ENCODE measurements around the gene CHST11.
A peak's percentile ranks its signal among the peaks of the same experiment; 100 is the strongest.

The CHST11 gene

GRCh38 chr12:104720339-104721038, 263.7 kb downstream of the CHST11 start:
- CTCF ChIA-PET = interaction anchor here (0.6 kb wide), 1 partner anchor 25 kb away, joined by 5 read pairs; no protein-coding TSS in a partner anchor
- Histone ChIP-seq H3K36me3 (ENCODE audit: control insufficient read depth in 2 of 2, insufficient read depth in 1 of 2, low read length in 2 of 2) (no peaks in the 10 kb centered on the region), H3K4me1 (ENCODE audit: control insufficient read depth, insufficient read depth, low read length) (peaks cover 10% of the 10 kb centered on the region), H3K27ac (ENCODE audit: extremely low read depth, low read depth, low read length) (no peak overlapping the region), H3K4me3 (ENCODE audit: low read depth, low read length) (no peak overlapping the region), H3K9me3 (ENCODE audit: control insufficient read depth, insufficient read depth, low read depth, low read length) (no peaks in the 10 kb centered on the region)
- no peak for TF ChIP-seq ZNF223 (tag by site-specific recombination; IDR thresholded peaks at IDR 0.05)
- no peak for TF ChIP-seq ZBTB6 (tag by site-specific recombination; IDR thresholded peaks at IDR 0.05)
- TF ChIP-seq ZBTB17 (tag by site-specific recombination; IDR thresholded peaks at IDR 0.05) = 0 out of 2 replicates have a peak, but pooled peaks have one; percentile 0
- no peak for TF ChIP-seq ZNF639 (tag by site-specific recombination; IDR thresholded peaks at IDR 0.05)
- POLR2A ChIA-PET = no interaction called here

- no peaks in the 10 kb centered on the region for H3K9me3 ChIP-seq (ENCODE audit: control insufficient read depth, insufficient read depth, low read depth, low read length)
- TF ChIP-seq SCRT2 (tag by site-specific recombination; IDR thresholded peaks at IDR 0.05) (no peak), ZNF23 (tag by site-specific recombination; IDR thresholded peaks at IDR 0.05; ENCODE audit: borderline replicate concordance) (no peak), ZNF324 (tag by site-specific recombination; IDR thresholded peaks at IDR 0.05) (no peak), ZNF19 (tag by site-specific recombination; IDR thresholded peaks at IDR 0.05; ENCODE audit: low read depth) (no peak), SALL2 (tag by site-specific recombination; IDR thresholded peaks at IDR 0.05; ENCODE audit: borderline replicate concordance) (no peak), BCL11B (tag by site-specific recombination; IDR thresholded peaks at IDR 0.05; ENCODE audit: low read depth) (no peak), ZNF214 (tag by site-specific recombination; IDR thresholded peaks at IDR 0.05; ENCODE audit: borderline replicate concordance) (no peak), ZNF561 (tag by site-specific recombination; IDR thresholded peaks at IDR 0.05; ENCODE audit: borderline replicate concordance) (no peak), SP2 (tag by site-specific recombination; IDR thresholded peaks at IDR 0.05) (no peak), ZNF548 (tag by site-specific recombination; IDR thresholded peaks at IDR 0.05) (no peak), ZNF530 (tag by site-specific recombination; IDR thresholded peaks at IDR 0.05; ENCODE audit: low read depth) (no peak), ZNF148 (tag by site-specific recombination; IDR thresholded peaks at IDR 0.05; ENCODE audit: borderline replicate concordance) (no peak), MEIS1 (CRISPR knock-in tag; IDR thresholded peaks at IDR 0.05; ENCODE audit: borderline replicate concordance) (no peak), ZNF350 (tag by site-specific recombination; IDR thresholded peaks at IDR 0.05) (no peak)
- H3K4me1 ChIP-seq (ENCODE audit: control insufficient read depth, insufficient read depth, low read length) = peaks cover 10% of the 10 kb centered on the region
- H3K27ac ChIP-seq (ENCODE audit: extremely low read depth, low read depth, low read length) = no peak overlapping the region
- no peak overlapping the region for H3K4me3 ChIP-seq (ENCODE audit: low read depth, low read length)
- POLR2A ChIA-PET = no interaction called here
- no peaks in the 10 kb centered on the region for H3K36me3 ChIP-seq (ENCODE audit: control insufficient read depth in 2 of 2, insufficient read depth in 1 of 2, low read length in 2 of 2)
- CTCF ChIA-PET = no interaction called here
These were observed 264.3 kb downstream of the CHST11 start for GRCh38 chr12:104721039-104721405.

All from HEK293 (cell line).